Activated CD4-positive, alpha-beta T cell treated with anti-CD3 and anti-CD28 coated beads, Interleukin-2, Interleukin-4, amounts not matched to agents 100 ng/mL and 50 ng/mL, durations not matched to agents 16 hours and 8 hours (primary cell): Measurements from ENCODE around the gene ZFP64.
A peak's percentile ranks its signal among the peaks of the same experiment; 100 is the strongest.
"Not testable (repeated sequence)": the region's sequence is repeated elsewhere in the genome, so short reads cannot be mapped to it uniquely, and the experiment has no call there.

ENCODE experiments used
- DNase-seq: peaks from one replicate; pipeline ENCODE4 v3.0.0-alpha.2; 2020; ENCODE audit warnings: low spot score

ZFP64 gene

GRCh38 chr20:52201395-52201794 is 9.8 kb upstream of the ZFP64 start:
- no peak for DNase-seq

DNA sequence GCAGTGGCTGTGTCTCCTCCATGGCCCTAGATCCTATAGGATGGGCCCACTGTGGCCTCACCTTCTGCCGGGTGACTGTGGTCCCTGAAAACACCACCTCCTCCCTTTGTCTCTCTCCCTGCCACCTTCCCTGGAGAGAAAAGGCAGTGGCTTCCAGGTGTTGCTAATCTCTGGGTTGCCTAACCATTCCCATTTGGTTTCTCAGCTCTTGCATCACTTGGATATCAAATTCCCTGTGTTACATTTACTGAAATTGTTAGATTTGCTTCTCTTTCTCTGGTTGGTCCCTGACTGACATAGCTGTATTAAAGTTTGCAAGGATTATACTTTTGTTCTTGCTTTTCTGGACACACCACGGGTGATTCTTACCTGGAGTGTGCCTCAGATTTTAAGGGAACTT is 9.3 kb upstream of the ZFP64 start:
- no peak for DNase-seq

- no peak for DNase-seq
Measured at GRCh38 chr20:52196845-52197244, 5.3 kb upstream of the ZFP64 start.

GRCh38 chr20:52193886-52194545 is 2.4 kb upstream of the ZFP64 start:
- DNase-seq, result no peak

- DNase-seq, result no peak
Measured at GRCh38 chr20:52193133-52193532, 1.6 kb upstream of the ZFP64 start.

DNA sequence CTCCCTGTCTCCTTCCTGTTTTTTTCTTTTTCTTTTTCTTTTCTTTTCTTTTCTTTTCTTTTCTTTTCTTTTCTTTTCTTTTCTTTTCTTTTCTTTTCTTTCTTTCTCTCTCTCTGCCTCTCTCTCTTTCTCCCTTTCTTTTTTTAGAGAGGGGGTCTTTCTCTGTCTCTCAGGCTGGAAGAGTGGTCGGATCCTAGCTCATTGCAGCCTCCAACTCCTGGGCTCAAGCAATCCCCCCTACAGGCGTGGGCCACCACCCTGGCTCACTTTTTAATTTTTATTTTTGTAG is 1.1 kb upstream of the ZFP64 start:
- DNase-seq, result not testable (repeated sequence)

DNA sequence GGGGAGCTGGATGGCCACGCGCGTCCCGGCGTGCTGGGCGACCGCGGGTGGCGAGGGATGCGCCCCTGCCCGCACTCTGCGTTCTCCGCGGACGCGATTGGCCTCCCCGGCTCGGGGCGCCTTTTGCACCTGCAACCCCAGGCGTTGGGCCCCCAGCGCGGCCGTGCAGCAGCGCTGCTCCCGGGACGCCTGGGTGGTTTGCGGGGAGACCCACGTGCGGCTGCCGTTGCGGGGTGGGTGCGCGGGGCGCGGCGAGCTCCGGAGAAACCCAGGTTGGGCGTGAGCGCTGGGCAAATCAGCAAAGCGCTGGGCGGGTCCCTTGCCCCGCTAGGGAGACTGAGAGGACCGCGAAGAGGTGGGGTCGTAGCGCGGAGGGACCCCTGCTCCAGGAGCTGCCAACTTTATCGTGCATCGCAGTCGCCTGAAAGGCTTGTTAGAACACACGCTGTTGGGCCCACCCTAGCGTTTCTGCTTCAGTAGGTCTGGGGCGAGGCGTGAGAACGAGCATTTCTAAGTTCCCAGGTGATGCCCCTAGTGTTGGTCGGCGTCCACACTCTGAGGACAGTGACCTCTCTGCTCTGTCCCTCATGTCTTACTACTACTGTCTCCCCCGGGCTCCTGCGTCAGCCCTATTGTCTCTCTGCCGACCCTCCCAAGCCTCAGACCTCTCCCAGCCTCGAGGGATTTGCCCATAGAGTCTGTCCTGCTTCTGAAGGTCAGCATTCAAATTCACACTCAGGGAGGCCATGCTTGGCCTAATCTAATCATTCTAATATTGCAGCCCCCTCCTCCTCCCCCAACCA is 538 bp upstream of the ZFP64 start:
- peak; percentile 35 for DNase-seq

- peak; percentile 49 for DNase-seq
Measured at GRCh38 chr20:52190437-52191131, 995 bp downstream of the ZFP64 start.

- no peak for DNase-seq
Measured at GRCh38 chr20:52181766-52182165, 9.8 kb downstream of the ZFP64 start.

DNA sequence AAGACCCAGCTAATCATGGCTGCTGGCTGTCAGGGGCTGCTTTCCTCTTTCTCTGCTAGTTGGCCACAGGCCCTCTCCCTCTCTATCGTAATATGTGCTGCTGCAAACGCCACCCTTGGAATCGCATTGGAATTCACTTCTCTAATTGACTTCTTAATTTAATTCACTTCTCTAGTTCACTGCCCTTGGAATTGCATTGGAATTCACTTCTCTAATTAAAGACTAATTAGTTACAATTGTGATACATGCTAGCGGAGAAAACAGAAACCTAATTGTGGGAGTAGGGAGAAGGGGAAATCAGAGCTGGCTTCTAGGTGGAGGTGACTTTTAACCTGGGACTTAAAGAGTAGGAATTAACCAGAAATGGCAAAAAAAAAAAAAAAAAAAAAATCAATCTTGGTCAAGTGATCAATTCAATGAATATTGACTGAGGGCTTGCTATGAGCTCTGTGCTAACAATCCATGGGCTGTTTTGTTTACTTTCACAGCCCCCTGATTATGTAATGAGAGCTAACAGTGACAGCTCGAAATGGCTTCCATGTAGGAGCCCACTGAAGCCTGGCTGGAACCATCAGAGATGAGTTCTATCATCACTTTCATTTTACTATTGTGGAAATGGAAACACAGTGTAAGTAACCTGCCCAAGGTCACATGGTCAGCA is 11.3 kb downstream of the ZFP64 start:
- DNase-seq, result no peak

- DNase-seq, result peak; percentile 68
Measured at GRCh38 chr20:52179331-52180179, 12.0 kb downstream of the ZFP64 start.

DNA sequence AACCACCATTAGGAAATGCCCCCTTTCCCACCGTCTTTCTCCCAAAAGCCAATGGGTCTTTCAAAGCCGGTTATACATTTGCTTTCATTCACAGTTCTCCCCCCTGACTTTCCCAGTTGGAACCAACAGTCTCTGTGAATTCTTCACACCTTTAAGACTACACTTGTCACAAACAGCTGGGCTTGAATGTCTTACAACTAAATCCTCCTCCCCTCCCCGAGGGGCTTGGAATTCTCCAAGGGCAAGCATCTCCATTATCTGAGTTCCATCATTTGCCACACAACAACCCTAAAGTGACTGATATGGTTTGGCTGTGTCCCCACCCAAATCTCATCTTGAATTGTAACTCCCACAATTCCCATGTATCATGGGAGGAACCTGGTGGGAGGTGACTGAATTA is 12.9 kb downstream of the ZFP64 start:
- no peak for DNase-seq

GRCh38 chr20:52175840-52176239 is 15.7 kb downstream of the ZFP64 start:
- DNase-seq, result no peak

- DNase-seq, result no peak
Measured at GRCh38 chr20:52172392-52173047, 19.1 kb downstream of the ZFP64 start.

GRCh38 chr20:52171025-52171424 is 20.6 kb downstream of the ZFP64 start:
- DNase-seq, result no peak

GRCh38 chr20:52168116-52168515 is 23.5 kb downstream of the ZFP64 start:
- peak; percentile 18 for DNase-seq

DNA sequence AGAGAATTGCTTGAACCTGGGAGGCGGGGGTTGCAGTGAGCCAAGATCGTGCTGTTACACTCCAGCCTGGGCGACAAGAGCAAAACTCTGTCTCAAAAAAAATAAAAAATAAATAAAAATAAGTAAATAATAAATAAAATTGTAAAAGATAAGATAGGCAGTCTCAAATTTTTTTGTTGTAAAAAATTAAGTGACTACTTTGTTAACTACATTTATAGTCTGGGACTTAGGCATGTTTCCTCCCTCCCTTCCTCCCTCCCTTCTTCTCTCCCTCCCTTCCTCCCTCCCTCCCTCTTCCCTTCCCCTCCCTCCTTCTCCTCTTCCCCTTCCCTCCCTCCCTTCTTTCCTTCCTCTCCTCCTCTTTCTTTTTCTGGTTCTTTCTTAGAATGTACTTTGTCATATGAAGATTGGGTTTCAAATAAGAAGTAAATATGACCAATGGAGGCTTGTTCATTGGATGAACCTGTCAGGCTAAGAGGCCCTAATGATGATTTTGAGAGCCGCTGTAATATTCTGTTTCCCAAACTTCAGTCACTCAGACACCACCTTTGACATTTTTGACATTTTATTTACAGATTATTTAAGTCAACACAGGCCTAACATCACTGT is 24.2 kb downstream of the ZFP64 start:
- no peak for DNase-seq

DNA sequence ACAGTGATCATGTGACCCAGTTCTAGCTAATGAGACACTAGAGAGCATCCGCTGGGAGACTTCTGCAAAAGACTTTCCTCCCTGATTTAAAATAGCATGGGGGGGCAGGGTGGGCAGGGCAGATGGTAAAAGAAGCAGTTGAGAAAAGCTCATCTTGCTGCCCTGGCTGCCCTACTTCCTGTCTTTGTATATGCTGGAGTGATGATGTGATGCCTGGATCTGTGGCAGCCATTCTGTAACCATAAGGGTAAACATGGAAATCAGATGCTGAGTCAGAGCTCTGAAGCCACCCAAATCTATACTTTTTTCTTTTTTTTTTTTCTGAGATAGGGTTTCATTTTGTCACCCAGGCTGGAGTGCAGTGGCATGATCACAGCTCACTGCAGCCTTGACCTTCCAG is 25.4 kb downstream of the ZFP64 start:
- DNase-seq, result no peak

DNA sequence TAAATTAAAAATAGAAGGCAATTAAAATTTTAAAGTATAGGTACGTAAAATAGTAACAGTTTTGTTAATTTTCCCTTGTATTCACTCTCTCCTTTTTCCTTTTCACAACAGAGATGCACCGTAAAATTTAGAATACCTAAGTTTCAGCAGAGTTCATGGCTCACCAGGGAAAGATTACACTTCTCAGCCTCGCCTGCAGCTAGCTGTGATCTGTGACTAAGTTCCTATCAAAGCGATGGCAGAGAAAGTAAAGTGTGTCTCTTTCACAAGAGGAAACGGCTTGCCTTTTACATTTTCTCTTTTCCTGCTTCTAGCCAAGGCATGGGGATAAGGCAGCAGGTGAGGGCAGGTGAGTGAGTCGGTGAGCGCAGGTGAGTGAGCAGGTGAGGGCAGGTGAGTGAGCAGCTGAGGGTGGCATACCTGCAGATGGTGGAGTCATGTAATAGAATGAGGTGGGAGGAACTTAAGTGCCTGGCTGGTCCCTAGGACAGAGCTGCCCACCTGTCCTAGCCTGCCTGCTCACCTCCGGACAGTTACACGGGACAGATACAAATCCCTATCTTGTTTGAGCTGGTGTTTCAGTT is 30.9 kb downstream of the ZFP64 start:
- DNase-seq, result no peak

DNA sequence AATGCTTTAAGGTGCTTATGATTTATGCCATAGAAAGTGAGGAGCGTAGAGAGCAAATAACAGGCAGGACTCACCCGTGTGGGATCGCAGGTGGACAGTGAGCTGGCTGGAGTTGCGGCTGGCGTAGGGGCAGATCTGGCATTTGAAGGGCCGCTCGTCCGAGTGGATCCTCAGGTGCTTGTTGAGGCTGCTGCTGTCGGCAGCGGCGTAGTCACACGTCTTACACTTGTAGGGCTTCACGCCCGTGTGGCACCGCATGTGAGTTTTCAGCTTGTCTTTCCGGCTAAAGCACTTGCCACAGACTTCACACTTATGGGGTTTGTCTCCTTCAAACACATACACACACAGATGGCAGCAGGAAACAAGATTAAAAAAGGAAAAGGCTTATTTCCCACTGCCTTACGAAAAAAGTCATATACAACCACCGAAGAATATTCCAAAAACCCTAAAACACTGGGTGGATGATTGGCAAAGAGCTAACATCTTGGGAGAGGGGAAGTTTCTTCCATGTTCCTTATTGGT is 31.5 kb downstream of the ZFP64 start:
- DNase-seq, result no peak
